ENCODE results near the gene UAP1L1. TPM values are rescaled to one million over a fixed set of nuclear protein-coding genes. Genes with fewer than 3 reads are reported as not detected.
"Not testable (repeated sequence)": the region's sequence is repeated elsewhere in the genome, so short reads cannot be mapped to it uniquely, and the experiment has no call there.

Gene UAP1L1
- 10 to 100 TPM; 63.1 to 66.8 TPM for total RNA-seq

GRCh38 chr9:137077010-137077747 lies at the start of gene UAP1L1:
TSS of gene UAP1L1 (plus strand) at chr9:137077517. CDS start at chr9:137077533, 16 bp downstream.
- DNase-seq = peak; percentile 81
- POLR2A ChIA-PET = interaction anchor here (2.6 kb wide), 1 partner anchor 9 kb away, joined by 21 read pairs; the partner anchor contains the start of gene MAN1B1
- Mint-ChIP-seq H3K4me1 (ENCODE audit: low read depth) (peaks cover 14% of the 10 kb centered on the region), H3K27ac (peak within 1 kb of the TSS; percentile 85), H3K9me3 (ENCODE audit: insufficient read depth) (no peaks in the 10 kb centered on the region), H3K27me3 (ENCODE audit: low read depth) (no peaks in the 10 kb centered on the region), H3K4me3 (peak within 1 kb of the TSS; percentile 79), H3K36me3 (ENCODE audit: low read depth) (peaks cover 22% of the 10 kb centered on the region)
- CTCF ChIA-PET = interaction anchor here (1.0 to 2.2 kb wide), 7 partner anchors 9 to 42 kb away, joined by 3 to 13 read pairs (median 5); partner anchors contain the start of gene MAN1B1
- peak; percentile 82 for ATAC-seq

- DNase-seq (peak; percentile 76), ATAC-seq (peak; percentile 78)
- Mint-ChIP-seq H3K4me3 (peak overlapping the region; percentile 71), H3K27me3 (ENCODE audit: low read depth) (peaks cover 2% of the 10 kb centered on the region), H3K27ac (peak overlapping the region; percentile 88), H3K9me3 (ENCODE audit: insufficient read depth) (no peaks in the 10 kb centered on the region), H3K4me1 (ENCODE audit: low read depth) (peaks cover 68% of the 10 kb centered on the region), H3K36me3 (ENCODE audit: low read depth) (no peaks in the 10 kb centered on the region)
- POLR2A ChIA-PET = interaction anchor here (1.0 to 1.9 kb wide), 6 partner anchors 29 to 301 kb away, joined by 3 to 7 read pairs (median 6); partner anchors contain the start of genes FBXW5, MAN1B1, PAXX and SAPCD2
- CTCF ChIA-PET = interaction anchor here (0.7 to 3.9 kb wide), 39 partner anchors 9 to 300 kb away, joined by 3 to 41 read pairs (median 6); partner anchors contain the start of genes AJM1, CLIC3, PAXX and SAPCD2
These were observed 48.9 kb upstream of the UAP1L1 start for GRCh38 chr9:137028263-137029057.

GRCh38 chr9:137029058-137029936 lies 48.0 kb upstream of the UAP1L1 start:
- CTCF ChIA-PET = interaction anchor here (0.7 to 3.9 kb wide), 49 partner anchors 9 to 300 kb away, joined by 3 to 41 read pairs (median 5); partner anchors contain the start of genes AJM1, CLIC3, MAN1B1 and PAXX
- POLR2A ChIA-PET = interaction anchor here (0.7 to 1.9 kb wide), 6 partner anchors 30 to 302 kb away, joined by 3 to 7 read pairs (median 6); partner anchors contain the start of genes MAN1B1, PAXX and SAPCD2
- Mint-ChIP-seq H3K27me3 (ENCODE audit: low read depth) (peaks cover 2% of the 10 kb centered on the region), H3K4me1 (ENCODE audit: low read depth) (peaks cover 66% of the 10 kb centered on the region), H3K27ac (peak overlapping the region; percentile 88), H3K9me3 (ENCODE audit: insufficient read depth) (no peaks in the 10 kb centered on the region), H3K4me3 (peak overlapping the region; percentile 71), H3K36me3 (ENCODE audit: low read depth) (no peaks in the 10 kb centered on the region)
- ATAC-seq = peak; percentile 50
- peak; percentile 78 for DNase-seq

- peak overlapping the region; percentile 88 for H3K27ac Mint-ChIP-seq
- peak; percentile 40 for DNase-seq
- peak overlapping the region; percentile 71 for H3K4me3 Mint-ChIP-seq
- H3K27me3 Mint-ChIP-seq (ENCODE audit: low read depth) = peaks cover 2% of the 10 kb centered on the region
- no peaks in the 10 kb centered on the region for H3K36me3 Mint-ChIP-seq (ENCODE audit: low read depth)
- no peaks in the 10 kb centered on the region for H3K9me3 Mint-ChIP-seq (ENCODE audit: insufficient read depth)
- peaks cover 66% of the 10 kb centered on the region for H3K4me1 Mint-ChIP-seq (ENCODE audit: low read depth)
- ATAC-seq = no peak
- CTCF ChIA-PET = interaction anchor here (0.8 to 3.9 kb wide), 43 partner anchors 8 to 301 kb away, joined by 3 to 41 read pairs (median 6); partner anchors contain the start of genes AJM1, CLIC3, MAN1B1 and PAXX
- POLR2A ChIA-PET = interaction anchor here (0.7 to 1.9 kb wide), 4 partner anchors 37 to 70 kb away, joined by 3 to 7 read pairs (median 6); partner anchors contain the start of genes MAN1B1, PAXX and SAPCD2
These were observed 47.3 kb upstream of the UAP1L1 start for GRCh38 chr9:137030006-137030405.

GRCh38 chr9:137030538-137031527 lies 46.5 kb upstream of the UAP1L1 start:
- ATAC-seq = no peak
- peak overlapping the region; percentile 71 for H3K4me3 Mint-ChIP-seq
- H3K36me3 Mint-ChIP-seq (ENCODE audit: low read depth) = no peaks in the 10 kb centered on the region
- peaks cover 72% of the 10 kb centered on the region for H3K4me1 Mint-ChIP-seq (ENCODE audit: low read depth)
- ChIA-PET POLR2A (no interaction called here), CTCF (interaction anchor here (0.6 to 3.9 kb wide), 13 partner anchors 11 to 253 kb away, joined by 3 to 41 read pairs (median 13); partner anchors contain the start of genes MAN1B1 and PAXX)
- H3K27ac Mint-ChIP-seq = peak overlapping the region; percentile 83
- DNase-seq = peak; percentile 63
- no peaks in the 10 kb centered on the region for H3K9me3 Mint-ChIP-seq (ENCODE audit: insufficient read depth)
- H3K27me3 Mint-ChIP-seq (ENCODE audit: low read depth) = peaks cover 2% of the 10 kb centered on the region

- peaks cover 67% of the 10 kb centered on the region for H3K4me1 Mint-ChIP-seq (ENCODE audit: low read depth)
- H3K27me3 Mint-ChIP-seq (ENCODE audit: low read depth) = peaks cover 2% of the 10 kb centered on the region
- DNase-seq (peak; percentile 39), ATAC-seq (no peak)
- no peaks in the 10 kb centered on the region for H3K9me3 Mint-ChIP-seq (ENCODE audit: insufficient read depth)
- POLR2A ChIA-PET = no interaction called here
- CTCF ChIA-PET = interaction anchor here (1.1 to 2.3 kb wide), 7 partner anchors 15 to 244 kb away, joined by 3 to 6 read pairs (median 5); partner anchors contain the start of genes AJM1 and TMEM141
- peak within 1 kb of the TSS; percentile 71 for H3K4me3 Mint-ChIP-seq
- no peaks in the 10 kb centered on the region for H3K36me3 Mint-ChIP-seq (ENCODE audit: low read depth)
- peak within 1 kb of the TSS; percentile 83 for H3K27ac Mint-ChIP-seq
These were observed 45.2 kb upstream of the UAP1L1 start, which contains the start of gene FUT7 for GRCh38 chr9:137031904-137032640. TSS of gene FUT7 (minus strand) at chr9:137032088. CDS start at chr9:137031991, 97 bp downstream.

GRCh38 chr9:137032858-137033257 lies 44.5 kb upstream of the UAP1L1 start:
- no peaks in the 10 kb centered on the region for H3K36me3 Mint-ChIP-seq (ENCODE audit: low read depth)
- H3K4me3 Mint-ChIP-seq = no peak overlapping the region
- no peaks in the 10 kb centered on the region for H3K27me3 Mint-ChIP-seq (ENCODE audit: low read depth)
- H3K4me1 Mint-ChIP-seq (ENCODE audit: low read depth) = peaks cover 64% of the 10 kb centered on the region
- no peak for ATAC-seq
- no peak for DNase-seq
- peak overlapping the region; percentile 41 for H3K27ac Mint-ChIP-seq
- no peaks in the 10 kb centered on the region for H3K9me3 Mint-ChIP-seq (ENCODE audit: insufficient read depth)
- POLR2A ChIA-PET = no interaction called here
- CTCF ChIA-PET = interaction anchor here (1.1 to 2.3 kb wide), 4 partner anchors 14 to 242 kb away, joined by 3 to 5 read pairs (median 4); partner anchors contain the start of genes AJM1 and TMEM141

GRCh38 chr9:137033481-137033880 lies 43.8 kb upstream of the UAP1L1 start:
- H3K4me3 Mint-ChIP-seq = peak overlapping the region; percentile 5
- H3K27ac Mint-ChIP-seq = peak overlapping the region; percentile 55
- ChIA-PET CTCF (interaction anchor here (2.3 to 4.3 kb wide), 3 partner anchors 41 to 191 kb away, joined by 5 to 146 read pairs (median 28); partner anchors contain the start of genes AJM1, C8G and PAXX), POLR2A (interaction anchor here (1.0 kb wide), 1 partner anchor 33 kb away, joined by 3 read pairs; no protein-coding TSS in a partner anchor)
- not testable (repeated sequence) for H3K9me3 Mint-ChIP-seq (ENCODE audit: insufficient read depth); DNase-seq; H3K27me3 Mint-ChIP-seq (ENCODE audit: low read depth); H3K36me3 Mint-ChIP-seq (ENCODE audit: low read depth); ATAC-seq
- H3K4me1 Mint-ChIP-seq (ENCODE audit: low read depth) = peaks cover 64% of the 10 kb centered on the region
